Panc1 (cell line): ENCODE measurements around the gene EPS8L2. TPM values are rescaled to one million over a fixed set of nuclear protein-coding genes. Genes with fewer than 3 reads are reported as not detected.
A peak's percentile ranks its signal among the peaks of the same experiment; 100 is the strongest.

ENCODE experiments used
- ATAC-seq: fragments of 200-7000 bp; cut with Tn5 transposase; 2 replicates; pipeline ENCODE4 v1.9.1; 2020; ENCODE audit warnings: mild to moderate bottlenecking, moderate library complexity
- BruUV-seq: library from RNA; stranded (reverse); fragments of 400-500 nt; replicated peaks from 2 replicates; lab custom pipeline; 2021; lab: Mats Ljungman, UMichigan
- CTCF ChIA-PET: fragments of 300-600 bp; sonication (Branson Sonifier 250); formaldehyde crosslinking; loops from one replicate; lab custom pipeline; 2022; ENCODE audit warnings: antibody characterized with exemption; lab: Charles Lee
- POLR2A ChIA-PET: fragments of 300-600 bp; sonication (Branson Sonifier 250); formaldehyde crosslinking; loops from one replicate; lab custom pipeline; 2022; ENCODE audit warnings: antibody characterized with exemption; lab: Charles Lee
- DNase-seq: peaks from one replicate; pipeline ENCODE4 v3.0.0-alpha.2; 2010; ENCODE audit warnings: low read depth, low spot score
- H3K27ac ChIP-seq: 2 replicates; pipeline ENCODE4 v1.5.1; 2011; ENCODE audit warnings: mild to moderate bottlenecking, low read length, inconsistent platforms
- H3K27me3 ChIP-seq: fragments of 200-500 bp; sonication (Bioruptor generic); 2 replicates; pipeline ENCODE4 v1.6.0; 2014; ENCODE audit warnings: low read length, inconsistent platforms; ENCODE audit not compliant: control insufficient read depth, insufficient read depth
- H3K36me3 ChIP-seq: fragments of 200-500 bp; sonication (Bioruptor generic); 2 replicates; pipeline ENCODE4 v1.5.1; 2014; ENCODE audit warnings: inconsistent platforms, mild to moderate bottlenecking, low read length, moderate library complexity; ENCODE audit not compliant: control insufficient read depth, insufficient read depth
- H3K4me1 ChIP-seq: 2 replicates; pipeline ENCODE4 v1.5.1; 2011; ENCODE audit warnings: inconsistent platforms, mild to moderate bottlenecking, low read length, moderate library complexity; ENCODE audit not compliant: control insufficient read depth, insufficient read depth
- H3K4me3 ChIP-seq, 2 experiments: 2 replicates each; pipeline ENCODE4 v1.5.1; 2011 to 2012; ENCODE audit warnings: low read depth in 2 of 2, low read length in 2 of 2, mild to moderate bottlenecking in 2 of 2, inconsistent platforms in 1 of 2, moderate library complexity in 1 of 2
- H3K9me3 ChIP-seq: fragments of 200-500 bp; sonication (Bioruptor generic); 2 replicates; pipeline ENCODE4 v1.5.1; 2014; ENCODE audit warnings: low read depth, mild to moderate bottlenecking, inconsistent platforms, low read length, moderate library complexity; ENCODE audit not compliant: control insufficient read depth, insufficient read depth
- POLR2AphosphoS5 ChIP-seq: IDR thresholded peaks from 2 replicates; pipeline ENCODE4 v1.6.1; 2012; ENCODE audit warnings: mild to moderate bottlenecking, low read depth, low read length, moderate library complexity
- SIN3A ChIP-seq: IDR thresholded peaks from 2 replicates; pipeline ENCODE4 v1.6.1; 2012; ENCODE audit warnings: low read depth, mild to moderate bottlenecking, low read length, moderate library complexity, borderline replicate concordance; ENCODE audit not compliant: insufficient read depth
- TCF7L2 ChIP-seq: IDR thresholded peaks from 2 replicates; pipeline ENCODE4 v1.6.1; 2011; ENCODE audit warnings: mild to moderate bottlenecking, low read depth, low read length, inconsistent platforms
- in situ Hi-C: cut with HindIII; loops from 2 replicates; pipeline ENCODE4 v1.10.0; 2016; ENCODE audit warnings: low sequenced_read_pairs, low pct_unique_long_range_greater_than_20kb
- intact Hi-C: fragments of 100-400 bp; cut with micrococcal nuclease; formaldehyde crosslinking; loops from one replicate; pipeline ENCODE4 v1.10.0; 2022; ENCODE audit not compliant: unreplicated experiment
- total RNA-seq: library from RNA; stranded (reverse); gene quantifications from one replicate; pipeline ENCODE4 v1.2.1, GENCODE V29; 2021; ENCODE audit not compliant: unreplicated experiment
- TF ChIP-seq, protein P1 (sequence below), 2 experiments: IDR thresholded peaks; 2 replicates each; pipeline ENCODE4 v1.6.1; 2011 to 2012; ENCODE audit warnings: low read depth in 2 of 2, control low read depth in 1 of 2, low read length in 1 of 2, mild to moderate bottlenecking in 1 of 2, moderate library complexity in 1 of 2; ENCODE audit not compliant: insufficient read depth in 1 of 2
- TF ChIP-seq, protein P2 (sequence below): fragments of 450-650 bp; IDR thresholded peaks from 2 replicates; pipeline ENCODE4 v1.5.1; 2017; ENCODE audit warnings: mild to moderate bottlenecking

Gene EPS8L2
- total RNA-seq, 1 experiment from 2014 or later, result 256 TPM

DNA sequence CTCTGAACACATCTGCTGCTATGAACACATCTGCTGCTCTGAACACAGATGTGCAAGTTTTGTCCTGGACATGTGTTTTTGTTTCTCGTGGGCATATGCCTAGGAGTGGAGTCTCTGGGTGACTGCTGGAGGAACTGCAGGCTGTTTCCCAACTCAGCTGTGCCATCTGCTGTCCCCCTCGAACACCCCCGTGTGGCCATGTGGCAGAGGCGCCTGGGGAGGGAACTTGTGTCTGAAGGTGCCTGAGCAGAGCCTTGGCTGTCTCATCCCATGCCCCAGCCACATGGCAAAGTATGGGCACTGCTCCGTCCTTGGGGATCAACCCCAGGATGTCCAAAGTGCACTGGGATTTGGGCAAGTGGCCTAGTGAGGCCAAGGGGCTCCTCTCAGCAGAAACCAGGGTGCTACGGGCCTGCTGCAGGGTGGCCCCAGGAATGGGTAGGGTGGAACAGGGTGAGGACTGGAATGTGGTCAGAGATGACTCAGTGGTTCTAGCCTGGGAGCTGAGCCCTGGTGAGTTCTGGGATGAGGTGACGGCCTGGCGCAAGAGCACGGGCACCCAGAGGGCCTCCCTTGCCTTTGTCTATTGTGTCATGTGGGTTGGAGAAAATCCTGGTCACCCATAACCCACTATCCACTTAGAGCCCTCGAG is 56.5 kb downstream of the EPS8L2 start:
- Histone ChIP-seq H3K9me3 (no peaks in the 10 kb centered on the region), H3K36me3 (peaks cover 3% of the 10 kb centered on the region; the same call in 1 of the 2 replicates), H3K4me3 (no peak overlapping the region), H3K27ac (peak overlapping the region; percentile 73), H3K27me3 (no peaks in the 10 kb centered on the region), H3K4me1 (peaks cover 25% of the 10 kb centered on the region)
- in situ Hi-C loops, result no loop called here
- ATAC-seq, result peak; percentile 61
- no TSS peak for BruUV-seq
- ChIA-PET POLR2A (interaction anchor here (0.7 to 1.3 kb wide), 2 partner anchors 9 to 15 kb away, joined by 3 to 4 read pairs; partner anchors contain the start of gene TALDO1), CTCF (interaction anchor here (0.6 kb wide), 1 partner anchor 18 kb away, joined by 6 read pairs; no protein-coding TSS in a partner anchor)
- DNase-seq, result no peak
- intact Hi-C loops, result no loop called here
- TF ChIP-seq SIN3A (no peak), POLR2AphosphoS5 (peak; percentile 43), TCF7L2 (no peak)
- TF ChIP-seq, protein P1, sequence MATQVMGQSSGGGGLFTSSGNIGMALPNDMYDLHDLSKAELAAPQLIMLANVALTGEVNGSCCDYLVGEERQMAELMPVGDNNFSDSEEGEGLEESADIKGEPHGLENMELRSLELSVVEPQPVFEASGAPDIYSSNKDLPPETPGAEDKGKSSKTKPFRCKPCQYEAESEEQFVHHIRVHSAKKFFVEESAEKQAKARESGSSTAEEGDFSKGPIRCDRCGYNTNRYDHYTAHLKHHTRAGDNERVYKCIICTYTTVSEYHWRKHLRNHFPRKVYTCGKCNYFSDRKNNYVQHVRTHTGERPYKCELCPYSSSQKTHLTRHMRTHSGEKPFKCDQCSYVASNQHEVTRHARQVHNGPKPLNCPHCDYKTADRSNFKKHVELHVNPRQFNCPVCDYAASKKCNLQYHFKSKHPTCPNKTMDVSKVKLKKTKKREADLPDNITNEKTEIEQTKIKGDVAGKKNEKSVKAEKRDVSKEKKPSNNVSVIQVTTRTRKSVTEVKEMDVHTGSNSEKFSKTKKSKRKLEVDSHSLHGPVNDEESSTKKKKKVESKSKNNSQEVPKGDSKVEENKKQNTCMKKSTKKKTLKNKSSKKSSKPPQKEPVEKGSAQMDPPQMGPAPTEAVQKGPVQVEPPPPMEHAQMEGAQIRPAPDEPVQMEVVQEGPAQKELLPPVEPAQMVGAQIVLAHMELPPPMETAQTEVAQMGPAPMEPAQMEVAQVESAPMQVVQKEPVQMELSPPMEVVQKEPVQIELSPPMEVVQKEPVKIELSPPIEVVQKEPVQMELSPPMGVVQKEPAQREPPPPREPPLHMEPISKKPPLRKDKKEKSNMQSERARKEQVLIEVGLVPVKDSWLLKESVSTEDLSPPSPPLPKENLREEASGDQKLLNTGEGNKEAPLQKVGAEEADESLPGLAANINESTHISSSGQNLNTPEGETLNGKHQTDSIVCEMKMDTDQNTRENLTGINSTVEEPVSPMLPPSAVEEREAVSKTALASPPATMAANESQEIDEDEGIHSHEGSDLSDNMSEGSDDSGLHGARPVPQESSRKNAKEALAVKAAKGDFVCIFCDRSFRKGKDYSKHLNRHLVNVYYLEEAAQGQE (IDR thresholded peaks at IDR 0.05; ENCODE audit: insufficient read depth in 1 of 2, low read depth in 2 of 2, low read length in 1 of 2), result 0 out of 4 replicates have a peak, but pooled peaks of 1 of the 2 experiments have one; percentile 37
- TF ChIP-seq, protein P2, sequence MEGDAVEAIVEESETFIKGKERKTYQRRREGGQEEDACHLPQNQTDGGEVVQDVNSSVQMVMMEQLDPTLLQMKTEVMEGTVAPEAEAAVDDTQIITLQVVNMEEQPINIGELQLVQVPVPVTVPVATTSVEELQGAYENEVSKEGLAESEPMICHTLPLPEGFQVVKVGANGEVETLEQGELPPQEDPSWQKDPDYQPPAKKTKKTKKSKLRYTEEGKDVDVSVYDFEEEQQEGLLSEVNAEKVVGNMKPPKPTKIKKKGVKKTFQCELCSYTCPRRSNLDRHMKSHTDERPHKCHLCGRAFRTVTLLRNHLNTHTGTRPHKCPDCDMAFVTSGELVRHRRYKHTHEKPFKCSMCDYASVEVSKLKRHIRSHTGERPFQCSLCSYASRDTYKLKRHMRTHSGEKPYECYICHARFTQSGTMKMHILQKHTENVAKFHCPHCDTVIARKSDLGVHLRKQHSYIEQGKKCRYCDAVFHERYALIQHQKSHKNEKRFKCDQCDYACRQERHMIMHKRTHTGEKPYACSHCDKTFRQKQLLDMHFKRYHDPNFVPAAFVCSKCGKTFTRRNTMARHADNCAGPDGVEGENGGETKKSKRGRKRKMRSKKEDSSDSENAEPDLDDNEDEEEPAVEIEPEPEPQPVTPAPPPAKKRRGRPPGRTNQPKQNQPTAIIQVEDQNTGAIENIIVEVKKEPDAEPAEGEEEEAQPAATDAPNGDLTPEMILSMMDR, result peak; percentile 76

DNA sequence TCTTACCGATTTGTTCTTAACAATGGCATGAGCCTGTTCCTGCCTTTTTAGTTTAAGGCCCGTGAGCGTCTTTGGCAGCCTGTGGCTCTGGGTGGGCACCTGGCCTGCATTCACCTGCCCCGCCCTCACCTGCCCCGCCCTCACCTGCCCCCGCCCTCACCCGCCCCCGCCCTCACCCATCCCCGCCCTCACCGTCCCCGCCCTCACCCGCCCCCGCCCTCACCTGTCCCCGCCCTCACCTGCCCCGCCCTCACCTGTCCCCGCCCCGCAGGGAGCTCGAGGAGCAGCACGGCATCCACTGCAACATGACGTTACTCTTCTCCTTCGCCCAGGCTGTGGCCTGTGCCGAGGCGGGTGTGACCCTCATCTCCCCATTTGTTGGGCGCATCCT is 57.0 kb downstream of the EPS8L2 start:
- ChIA-PET POLR2A (interaction anchor here (1.3 kb wide), 1 partner anchor 15 kb away, joined by 3 read pairs; the partner anchor contains the start of gene TALDO1), CTCF (interaction anchor here (0.6 to 0.7 kb wide), 2 partner anchors 26 to 202 kb away, joined by 3 read pairs; no protein-coding TSS in a partner anchor)
- BruUV-seq, result no TSS peak
- H3K27me3 ChIP-seq, result no peaks in the 10 kb centered on the region
- intact Hi-C loops, result no loop called here
- peak overlapping the region; percentile 73; the same call in 1 of the 2 replicates for H3K27ac ChIP-seq
- peaks cover 25% of the 10 kb centered on the region for H3K4me1 ChIP-seq
- in situ Hi-C loops, result no loop called here
- no peaks in the 10 kb centered on the region for H3K9me3 ChIP-seq
- no peak for DNase-seq
- TF ChIP-seq SIN3A (no peak), POLR2AphosphoS5 (no peak), TCF7L2 (no peak)
- TF ChIP-seq, protein P2, result no peak
- TF ChIP-seq, protein P1 (IDR thresholded peaks at IDR 0.05; ENCODE audit: insufficient read depth in 1 of 2, low read depth in 2 of 2, low read length in 1 of 2), result no peak
- H3K4me3 ChIP-seq, result no peak overlapping the region
- ATAC-seq, result no peak
- peaks cover 3% of the 10 kb centered on the region; the same call in 1 of the 2 replicates for H3K36me3 ChIP-seq
